Muscle layer of colon (tissue), 2 donors: ENCODE results near the gene GDF2.

ENCODE experiments used
- H3K27ac ChIP-seq: one replicate; pipeline ENCODE4 v1.7.0; 2013; ENCODE audit warnings: low read depth, mild to moderate bottlenecking, low read length, moderate library complexity
- H3K27me3 ChIP-seq, 2 donors: one replicate each; pipeline ENCODE4 v1.7.0; 2013; ENCODE audit warnings: low read length in 2 of 2, mild to moderate bottlenecking in 2 of 2; ENCODE audit not compliant: insufficient read depth in 2 of 2, control insufficient read depth in 1 of 2
- H3K36me3 ChIP-seq: one replicate; pipeline ENCODE4 v1.7.0; 2013; ENCODE audit warnings: mild to moderate bottlenecking, low read length; ENCODE audit not compliant: insufficient read depth
- H3K4me1 ChIP-seq: one replicate; pipeline ENCODE4 v1.7.0; 2013; ENCODE audit warnings: mild to moderate bottlenecking, low read length; ENCODE audit not compliant: insufficient read depth
- H3K4me3 ChIP-seq, 2 donors: one replicate each; pipeline ENCODE4 v1.7.0; 2013; ENCODE audit warnings: low read length in 2 of 2, low read depth in 1 of 2, mild to moderate bottlenecking in 1 of 2, moderate library complexity in 1 of 2
- H3K9ac ChIP-seq: one replicate; pipeline ENCODE4 v1.7.0; 2013; ENCODE audit warnings: low read length
- H3K9me3 ChIP-seq: one replicate; pipeline ENCODE4 v1.7.0; 2013; ENCODE audit warnings: mild to moderate bottlenecking, low read length
- donor health status: abdominal sarcoma.
- donor health status: Adenocarcinoma of cecum.

GDF2 gene

DNA sequence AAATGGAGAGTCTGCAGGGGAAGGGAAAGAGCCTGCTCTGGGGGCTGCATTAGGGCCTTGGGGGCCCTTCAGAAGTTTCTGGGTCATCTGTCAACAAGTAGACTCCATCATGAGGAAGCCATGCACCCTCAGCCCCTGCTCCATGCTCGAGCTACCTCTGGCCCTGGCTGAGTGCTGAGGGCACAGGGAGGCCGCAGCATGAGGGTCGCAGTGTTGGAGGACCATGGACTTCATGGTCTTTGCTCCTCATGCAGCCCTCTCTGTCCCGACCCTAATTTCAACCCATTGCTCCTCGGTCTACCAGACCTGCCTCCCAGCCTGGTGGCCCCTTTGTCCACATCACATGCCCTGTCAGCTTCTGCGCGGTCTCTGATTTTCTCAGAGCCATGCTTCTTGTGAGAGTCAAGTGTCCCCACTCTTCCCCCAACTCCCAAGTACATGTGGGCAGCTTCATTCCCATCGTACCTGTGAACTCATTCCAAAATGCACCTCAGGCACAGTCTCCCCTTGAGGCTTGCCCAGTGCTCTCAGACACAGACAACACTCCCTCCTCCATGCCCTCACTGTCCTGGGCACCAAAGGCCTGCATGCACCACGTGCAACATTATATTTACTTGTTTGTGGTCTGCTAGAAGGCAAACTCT is 47.1 kb downstream of the GDF2 start:
- H3K4me3 ChIP-seq, result no peak overlapping the region
- no peaks in the 10 kb centered on the region for H3K9me3 ChIP-seq
- no peaks in the 10 kb centered on the region for H3K36me3 ChIP-seq
- no peak overlapping the region for H3K9ac ChIP-seq
- no peaks in the 10 kb centered on the region for H3K27me3 ChIP-seq
- H3K27ac ChIP-seq, result no peak overlapping the region
- no peaks in the 10 kb centered on the region for H3K4me1 ChIP-seq

DNA sequence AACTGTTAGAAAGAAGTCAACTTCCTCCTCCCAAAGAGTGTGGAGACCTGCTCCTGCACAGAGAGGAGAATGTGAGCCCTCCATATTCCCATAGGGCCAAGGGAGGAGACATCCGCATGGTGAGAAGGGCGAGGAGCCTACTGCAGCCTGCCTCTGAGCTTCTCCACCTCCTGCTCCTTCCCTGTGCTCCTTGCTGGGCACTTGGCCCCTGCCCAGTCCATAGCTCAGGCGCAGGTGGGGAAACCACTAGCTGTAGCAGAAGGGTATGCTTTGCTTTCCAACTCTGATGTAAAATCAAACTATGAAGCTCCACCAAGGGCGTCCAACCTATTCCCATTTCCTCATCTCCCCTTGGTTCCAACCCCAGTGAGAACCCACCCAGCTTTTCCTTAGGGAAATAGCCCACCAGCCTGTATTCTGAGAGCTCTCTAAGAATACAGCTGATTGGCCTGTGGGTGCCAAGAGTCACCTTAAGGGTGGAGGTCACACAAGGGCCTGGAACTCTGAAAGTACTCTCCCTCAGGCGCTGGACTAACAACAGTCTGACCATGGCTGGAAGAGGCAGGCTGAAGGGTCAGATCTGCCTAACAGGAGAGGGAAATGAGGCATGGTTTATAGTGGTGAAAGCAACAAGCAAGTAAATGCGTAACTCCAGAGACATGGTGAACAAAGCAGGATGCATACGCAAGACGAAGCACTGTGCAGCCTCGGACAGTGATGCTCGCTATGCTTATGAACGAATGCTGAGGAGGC is 47.9 kb downstream of the GDF2 start:
- Histone ChIP-seq H3K27ac (no peak overlapping the region), H3K4me3 (no peak overlapping the region), H3K9ac (no peak overlapping the region), H3K9me3 (no peaks in the 10 kb centered on the region), H3K36me3 (no peaks in the 10 kb centered on the region), H3K27me3 (no peaks in the 10 kb centered on the region), H3K4me1 (peaks cover 6% of the 10 kb centered on the region)

DNA sequence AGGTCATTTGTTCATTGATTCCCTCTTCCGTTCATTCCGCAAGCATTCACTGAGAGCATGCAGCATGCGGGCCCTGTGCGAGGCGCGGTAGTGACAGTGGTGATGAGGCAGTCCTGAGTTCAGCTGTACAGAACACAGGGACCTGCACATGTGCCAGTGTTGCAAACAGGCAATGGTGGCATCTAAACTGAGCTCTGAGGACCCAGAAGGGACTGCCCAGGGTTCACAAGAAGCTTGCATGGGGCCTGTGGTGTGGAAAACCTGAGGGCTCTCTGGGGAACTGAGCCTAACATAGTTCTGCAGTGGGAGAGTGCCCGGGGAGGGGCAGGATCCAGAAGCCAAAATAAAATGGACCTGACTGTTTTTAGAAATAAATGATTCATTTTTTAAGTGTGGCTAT is 48.6 kb downstream of the GDF2 start:
- no peak overlapping the region for H3K9ac ChIP-seq
- no peak overlapping the region for H3K27ac ChIP-seq
- no peaks in the 10 kb centered on the region for H3K36me3 ChIP-seq
- H3K4me1 ChIP-seq, result peaks cover 6% of the 10 kb centered on the region
- no peak overlapping the region for H3K4me3 ChIP-seq
- no peaks in the 10 kb centered on the region for H3K9me3 ChIP-seq
- H3K27me3 ChIP-seq, result no peaks in the 10 kb centered on the region

- Histone ChIP-seq H3K4me3 (no peak overlapping the region), H3K9me3 (no peaks in the 10 kb centered on the region)
Observed at GRCh38 chr10:47371629-47372485, 49.6 kb downstream of the GDF2 start.

DNA sequence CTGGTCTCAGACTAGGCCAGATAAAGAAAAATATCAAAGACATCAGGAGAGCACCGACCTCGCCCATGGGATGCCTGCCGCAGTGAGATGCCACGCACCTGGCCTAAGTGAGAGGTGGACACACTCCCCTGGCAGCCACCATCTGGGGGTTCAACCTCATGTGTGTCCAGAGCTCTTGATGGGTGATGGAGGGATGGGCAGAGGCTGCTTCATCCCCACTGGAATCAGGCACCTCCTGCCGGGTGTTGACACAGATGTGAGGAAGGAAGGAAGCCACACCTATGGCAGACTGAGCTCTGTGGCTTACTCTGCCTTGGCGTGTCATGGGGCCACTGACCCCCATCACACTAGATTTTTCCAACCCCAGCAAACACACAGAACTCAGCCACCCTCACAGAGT is 50.5 kb downstream of the GDF2 start:
- Histone ChIP-seq H3K9ac (no peak overlapping the region), H3K4me1 (peaks cover 6% of the 10 kb centered on the region), H3K9me3 (no peaks in the 10 kb centered on the region), H3K36me3 (no peaks in the 10 kb centered on the region), H3K27me3 (no peaks in the 10 kb centered on the region), H3K27ac (no peak overlapping the region), H3K4me3 (no peak overlapping the region)

More at GRCh38 chr10:47371629-47372485, 49.6 kb downstream of the GDF2 start:
- Histone ChIP-seq H3K27me3 (no peaks in the 10 kb centered on the region), H3K4me1 (peaks cover 6% of the 10 kb centered on the region), H3K36me3 (no peaks in the 10 kb centered on the region), H3K9ac (no peak overlapping the region), H3K27ac (no peak overlapping the region)

DNA sequence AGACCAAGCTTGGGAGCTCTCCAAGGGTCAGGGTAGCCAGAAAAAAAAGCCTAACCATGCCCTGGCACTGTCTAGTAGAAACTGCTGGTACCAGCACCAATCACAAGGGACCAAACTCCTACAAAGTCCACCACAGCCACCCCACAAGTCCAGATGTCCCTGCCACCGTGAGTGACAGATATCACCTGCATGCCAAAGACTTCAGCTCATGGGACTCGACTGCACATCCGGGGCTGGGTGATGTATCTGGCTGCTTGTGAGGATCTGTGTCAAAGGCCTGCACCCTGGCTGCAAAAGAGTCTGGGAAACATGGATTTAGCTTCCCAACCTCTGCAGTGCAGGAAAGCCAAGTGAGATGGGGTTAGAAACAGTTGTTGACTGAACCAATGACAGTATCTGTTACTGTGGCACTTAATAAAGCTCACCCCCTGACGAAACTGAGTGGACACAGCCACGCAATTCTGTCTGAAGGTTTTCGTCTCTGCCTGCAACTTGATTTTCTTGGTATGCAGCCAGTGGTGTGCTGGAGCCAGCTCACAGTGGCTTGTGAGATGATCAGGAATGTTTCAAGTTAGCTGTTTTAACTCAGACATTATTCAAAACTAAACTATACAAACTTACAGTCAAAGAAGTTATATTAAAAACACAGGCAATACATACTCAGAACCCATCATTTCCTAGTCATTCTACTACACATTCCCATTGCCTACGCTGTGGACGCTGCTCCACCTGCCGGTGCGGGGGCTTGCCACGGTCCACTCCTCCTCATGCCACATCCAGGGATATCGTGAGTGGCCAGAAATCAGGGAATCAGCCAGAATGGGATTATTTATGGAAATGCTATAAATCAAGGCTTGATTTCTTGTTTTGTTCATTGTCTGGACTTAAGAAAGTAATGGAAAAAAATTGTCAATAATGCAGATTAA is 52.6 kb downstream of the GDF2 start:
- H3K27me3 ChIP-seq, result no peaks in the 10 kb centered on the region
- H3K9me3 ChIP-seq, result no peaks in the 10 kb centered on the region
- no peak overlapping the region for H3K27ac ChIP-seq
- H3K36me3 ChIP-seq, result no peaks in the 10 kb centered on the region
- H3K9ac ChIP-seq, result no peak overlapping the region
- H3K4me3 ChIP-seq, result no peak overlapping the region
- H3K4me1 ChIP-seq, result peaks cover 6% of the 10 kb centered on the region

DNA sequence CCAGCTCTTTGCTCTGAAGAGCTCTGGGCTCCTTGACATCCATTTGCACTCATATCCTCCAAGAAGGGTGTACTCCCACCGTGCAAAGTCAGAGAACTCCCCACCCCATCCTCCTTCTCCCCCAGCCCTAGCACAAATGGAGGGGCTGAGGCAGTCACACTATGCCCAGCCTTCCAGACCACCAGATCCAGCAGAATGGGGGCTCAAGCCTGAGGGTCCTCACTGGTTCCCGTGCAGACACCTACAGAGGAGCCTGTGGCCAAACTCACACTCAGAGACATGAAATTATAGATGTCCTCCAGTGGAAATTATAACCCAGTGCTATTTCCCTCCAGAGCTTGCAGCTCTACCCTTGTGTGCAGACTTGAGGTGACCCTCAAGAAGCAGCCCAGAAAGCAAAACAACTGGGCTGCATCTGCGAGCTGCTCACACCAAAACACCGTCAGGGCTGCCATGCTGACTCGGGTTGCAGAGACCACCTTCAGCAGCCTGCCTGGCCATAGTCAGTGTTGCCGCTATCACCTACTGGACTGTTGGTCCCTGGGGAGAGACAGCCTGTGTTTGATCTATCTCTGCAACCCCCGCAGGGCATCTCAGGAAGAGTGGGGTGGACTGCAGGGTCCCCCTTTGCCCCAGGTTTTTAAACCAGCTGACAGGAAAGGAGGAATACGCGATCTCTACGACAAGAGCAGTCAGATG is 54.4 kb downstream of the GDF2 start:
- Histone ChIP-seq H3K27ac (no peak overlapping the region), H3K9ac (no peak overlapping the region), H3K4me1 (peaks cover 6% of the 10 kb centered on the region), H3K36me3 (no peaks in the 10 kb centered on the region), H3K27me3 (no peaks in the 10 kb centered on the region), H3K9me3 (no peaks in the 10 kb centered on the region), H3K4me3 (no peak overlapping the region)
